Loucy (cell line): ENCODE results near the gene RNASE7.

Experiments used
- CTCF ChIP-seq: fragments of 200-600 bp; sonication (generic); conservative IDR thresholded peaks from 2 replicates; pipeline ENCODE4 v1.5.1; 2014; ENCODE audit warnings: mild to moderate bottlenecking, antibody characterized with exemption, low read length
- EZH2phosphoT487 ChIP-seq: fragments of 200-600 bp; IDR thresholded peaks from 2 replicates; pipeline ENCODE4 v1.6.1; 2018; ENCODE audit warnings: antibody characterized with exemption, mild to moderate bottlenecking, moderate library complexity, borderline replicate concordance

GRCh38 chr14:21075719-21076437, 33.7 kb downstream of the RNASE7 start:
- TF ChIP-seq CTCF = no peak
- TF ChIP-seq EZH2phosphoT487 = no peak
